EH (cell line): ENCODE results near the gene RAP1GDS1.
"Not testable (repeated sequence)": the region's sequence is repeated elsewhere in the genome, so short reads cannot be mapped to it uniquely, and the experiment has no call there.

Experiments used
- DNase-seq: peaks from one replicate; pipeline ENCODE4 v3.0.0-alpha.2; 2015; ENCODE audit warnings: low read depth

RAP1GDS1 gene

DNA sequence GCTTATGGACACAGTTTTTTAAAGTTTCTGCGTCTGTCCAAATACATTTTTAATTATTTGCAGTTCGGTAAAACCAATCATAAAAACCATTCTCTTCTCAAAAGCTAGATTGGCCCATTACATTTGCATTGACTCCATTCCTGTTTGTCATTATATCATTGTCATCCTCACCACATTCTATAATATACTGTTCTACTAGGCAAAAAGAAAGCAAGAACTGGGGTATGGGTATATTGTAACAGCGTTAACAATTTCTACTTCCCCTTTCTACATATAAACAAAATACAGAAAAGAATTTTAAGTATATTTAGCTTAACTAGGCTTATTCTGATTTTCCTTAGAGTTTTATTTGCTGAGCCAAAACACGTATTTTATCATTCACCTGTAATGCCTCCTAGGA is 91.8 kb downstream of the RAP1GDS1 start:
- DNase-seq, result no peak

DNA sequence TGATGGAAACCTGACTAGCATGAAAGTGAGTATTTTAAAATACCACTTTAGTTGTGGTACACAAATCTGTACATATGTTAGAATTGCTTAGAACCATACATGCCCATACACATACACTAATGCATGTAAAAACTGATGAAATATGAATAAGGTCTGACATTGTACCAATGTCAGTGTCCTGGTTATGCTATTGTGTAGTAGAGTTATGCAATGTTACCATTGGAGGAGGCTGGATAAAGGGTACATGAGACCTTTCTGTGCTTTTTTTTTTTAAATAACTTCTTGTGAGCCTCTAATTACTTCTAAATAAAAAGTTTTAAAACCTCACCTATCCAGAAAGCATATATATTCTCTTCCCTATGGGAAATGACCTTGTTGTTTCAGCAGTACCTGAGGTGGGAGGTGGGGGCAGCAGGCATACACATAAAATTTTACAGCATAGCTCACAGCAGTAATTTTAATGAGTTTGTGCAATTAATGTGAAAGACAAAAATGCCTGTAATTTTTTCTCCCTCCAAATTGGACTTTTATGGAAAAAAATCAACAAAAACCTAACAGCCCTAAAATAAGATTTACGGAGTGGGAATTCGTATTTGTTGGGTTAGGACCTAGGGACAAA is 97.6 kb downstream of the RAP1GDS1 start:
- DNase-seq, result no peak

DNA sequence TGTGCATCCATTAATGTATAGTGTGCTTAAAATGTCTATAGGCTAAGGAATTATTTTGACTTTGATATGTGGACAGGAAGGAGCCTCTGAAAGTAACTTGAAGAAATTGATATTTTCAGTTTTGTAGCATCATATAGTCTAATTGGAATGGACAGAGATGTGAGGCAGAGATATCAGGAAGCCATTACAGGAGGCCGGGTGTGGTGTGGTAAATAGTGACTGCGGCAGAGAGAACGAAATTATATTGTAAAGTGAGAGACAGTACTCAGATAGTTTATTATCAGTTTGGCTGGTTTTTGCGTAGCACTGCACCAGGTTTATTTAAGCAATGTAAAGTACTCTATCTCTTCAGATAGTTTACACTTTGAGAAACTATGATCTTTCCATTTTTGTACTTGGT is 98.5 kb downstream of the RAP1GDS1 start:
- DNase-seq, result no peak

DNA sequence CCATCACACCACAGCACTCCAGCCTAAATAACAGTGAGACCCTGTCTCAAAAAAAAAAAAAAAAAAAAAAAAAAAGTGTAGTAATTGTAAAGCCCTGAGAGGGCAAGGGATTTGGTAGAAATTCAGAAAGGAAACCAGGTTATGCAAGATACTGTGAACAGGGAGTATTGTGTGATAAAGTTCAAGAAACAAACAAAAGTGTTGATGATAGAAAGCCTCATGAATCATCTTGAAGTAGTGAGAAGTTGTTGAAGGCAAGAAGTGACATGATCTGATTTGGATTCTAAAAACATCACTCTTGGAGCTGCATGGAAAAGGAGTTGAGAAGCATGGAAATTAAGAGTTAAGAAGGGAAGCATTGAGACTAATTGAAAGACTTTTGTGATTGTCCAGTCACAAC is 102.2 kb downstream of the RAP1GDS1 start:
- DNase-seq, result no peak

DNA sequence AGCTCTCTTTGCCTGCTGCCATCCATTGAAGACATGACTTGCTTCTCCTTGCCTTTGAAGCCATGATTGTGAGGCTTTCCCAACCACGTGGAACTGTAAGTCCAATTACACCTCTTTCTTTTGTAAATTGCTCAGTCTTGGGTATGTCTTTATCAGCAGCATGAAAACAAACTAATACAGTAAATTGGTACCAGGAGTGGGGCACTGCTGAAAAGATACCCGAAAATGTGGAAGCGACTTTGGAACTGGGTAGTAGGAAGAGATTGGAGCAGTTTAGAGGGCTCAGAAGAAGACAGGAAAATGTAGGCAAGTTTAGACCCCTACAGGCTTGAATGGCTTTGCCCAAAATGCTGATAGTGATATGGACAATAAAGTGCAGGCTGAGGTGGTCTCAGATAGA is 105.1 kb downstream of the RAP1GDS1 start:
- DNase-seq, result not testable (repeated sequence)

GRCh38 chr4:98368000-98368399 is 106.8 kb downstream of the RAP1GDS1 start:
- DNase-seq, result not testable (repeated sequence)

- DNase-seq, result no peak
These were observed 108.1 kb downstream of the RAP1GDS1 start for GRCh38 chr4:98369322-98369721.

DNA sequence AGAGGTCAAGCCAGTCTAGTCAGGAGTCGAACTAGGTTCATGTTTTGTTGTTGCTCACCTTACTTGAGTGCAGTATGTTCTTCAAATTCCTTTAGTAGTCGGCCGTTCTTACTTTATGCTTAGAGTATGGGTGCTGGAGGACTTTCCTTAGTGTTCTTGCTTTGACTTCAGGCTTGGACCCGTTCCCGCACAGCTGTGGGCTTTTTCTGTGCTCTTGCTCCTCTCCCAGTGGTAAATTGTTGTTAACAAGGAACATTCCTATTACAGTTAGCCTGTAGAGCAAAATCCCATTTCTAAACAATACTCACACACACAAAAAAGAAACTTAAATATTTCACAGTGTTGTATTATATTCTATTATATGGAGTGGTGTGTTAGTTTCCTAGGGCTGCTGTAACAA is 113.5 kb downstream of the RAP1GDS1 start:
- DNase-seq, result no peak

DNA sequence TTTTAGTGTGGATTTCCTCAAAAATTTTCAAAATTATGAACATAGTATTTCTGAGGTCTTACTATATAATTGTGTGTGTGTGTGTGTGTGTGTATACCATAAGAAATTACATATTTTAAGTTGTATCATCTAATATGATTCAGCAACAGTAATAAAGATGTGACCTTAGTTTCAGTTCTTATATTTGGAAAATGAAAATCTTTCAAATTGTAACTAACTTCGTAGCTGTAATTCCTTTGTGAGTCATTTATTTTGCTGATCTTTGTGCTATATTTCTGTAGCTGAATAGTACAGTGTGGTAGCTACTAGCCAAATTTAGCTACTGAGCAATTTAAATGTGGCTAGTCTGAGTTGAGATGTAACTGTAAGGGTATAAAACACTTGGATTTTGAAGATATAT is 116.4 kb downstream of the RAP1GDS1 start:
- peak; percentile 57 for DNase-seq

GRCh38 chr4:98381306-98381705 is 120.1 kb downstream of the RAP1GDS1 start:
- DNase-seq, result no peak

- DNase-seq, result no peak
These were observed 122.4 kb downstream of the RAP1GDS1 start for GRCh38 chr4:98383431-98384106.

DNA sequence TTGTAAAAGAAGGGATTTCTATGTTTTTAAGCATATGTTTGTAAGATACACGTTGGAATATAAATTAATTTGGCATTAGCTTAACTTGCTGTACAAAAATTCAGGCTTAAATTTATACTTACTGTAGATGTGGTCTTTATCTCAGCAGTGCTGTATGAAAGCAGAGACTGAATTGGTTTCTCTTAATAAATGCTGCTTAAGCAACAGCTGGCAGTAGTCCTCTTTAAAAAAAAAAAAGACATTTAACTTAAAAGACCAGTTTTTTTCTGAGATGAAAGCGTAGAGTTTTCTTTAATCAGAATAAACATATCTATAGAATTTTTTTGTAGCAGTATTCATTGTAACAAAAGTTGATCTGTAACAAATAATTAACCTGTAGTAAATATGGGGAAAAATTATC is 124.6 kb downstream of the RAP1GDS1 start:
- DNase-seq, result no peak

- no peak for DNase-seq
These were observed 126.3 kb downstream of the RAP1GDS1 start for GRCh38 chr4:98387345-98388026.

DNA sequence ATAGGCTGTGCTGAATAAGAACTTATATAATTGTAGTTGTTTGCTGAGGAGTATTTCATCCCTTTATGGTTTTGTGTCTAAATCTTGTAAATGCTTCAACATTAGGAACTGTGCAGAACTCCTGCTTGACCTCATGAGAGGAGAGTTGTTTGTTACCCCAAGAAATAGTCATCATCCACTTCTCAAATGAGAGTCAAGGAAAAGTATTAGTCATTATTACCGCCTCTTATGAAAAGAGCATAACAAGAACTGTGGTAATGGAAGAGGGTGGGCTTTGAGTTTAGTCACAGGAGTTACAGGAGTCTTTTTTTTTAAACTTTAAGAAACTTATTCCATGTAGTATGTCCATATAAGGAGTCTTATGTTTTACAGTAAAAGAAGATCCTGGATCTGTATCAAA is 132.9 kb downstream of the RAP1GDS1 start:
- peak; percentile 1 for DNase-seq

GRCh38 chr4:98399915-98400314 is 138.7 kb downstream of the RAP1GDS1 start:
- no peak for DNase-seq

DNA sequence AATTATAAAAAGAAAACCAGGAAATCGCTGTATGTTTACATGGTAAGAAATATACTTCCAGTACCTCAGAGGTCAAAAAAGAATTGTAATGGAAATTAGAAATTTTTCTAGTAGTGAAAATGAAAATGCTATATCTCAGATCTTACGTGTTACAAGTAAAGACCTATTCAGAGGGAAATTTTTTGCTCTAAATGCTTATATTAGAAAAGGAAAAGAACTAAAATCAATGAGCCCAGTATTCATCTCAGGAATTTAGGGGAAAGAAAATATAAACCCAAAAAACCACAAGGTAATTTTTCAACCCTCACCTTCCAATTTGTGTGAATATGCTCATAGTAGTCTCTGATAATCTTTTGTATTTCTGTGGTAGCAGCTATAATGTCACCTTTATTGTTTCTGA is 145.6 kb downstream of the RAP1GDS1 start:
- no peak for DNase-seq

- no peak for DNase-seq
These were observed 150.5 kb downstream of the RAP1GDS1 start for GRCh38 chr4:98411731-98412130.

GRCh38 chr4:98416844-98417243 is 155.7 kb downstream of the RAP1GDS1 start:
- DNase-seq, result no peak

- DNase-seq, result peak; percentile 7
These were observed 159.0 kb downstream of the RAP1GDS1 start for GRCh38 chr4:98420151-98420550.

GRCh38 chr4:98421111-98421510 is 159.9 kb downstream of the RAP1GDS1 start:
- DNase-seq, result peak; percentile 91

GRCh38 chr4:98423009-98423408 is 161.8 kb downstream of the RAP1GDS1 start:
- no peak for DNase-seq

- DNase-seq, result peak; percentile 87
These were observed 169.7 kb downstream of the RAP1GDS1 start for GRCh38 chr4:98430708-98431403.

DNA sequence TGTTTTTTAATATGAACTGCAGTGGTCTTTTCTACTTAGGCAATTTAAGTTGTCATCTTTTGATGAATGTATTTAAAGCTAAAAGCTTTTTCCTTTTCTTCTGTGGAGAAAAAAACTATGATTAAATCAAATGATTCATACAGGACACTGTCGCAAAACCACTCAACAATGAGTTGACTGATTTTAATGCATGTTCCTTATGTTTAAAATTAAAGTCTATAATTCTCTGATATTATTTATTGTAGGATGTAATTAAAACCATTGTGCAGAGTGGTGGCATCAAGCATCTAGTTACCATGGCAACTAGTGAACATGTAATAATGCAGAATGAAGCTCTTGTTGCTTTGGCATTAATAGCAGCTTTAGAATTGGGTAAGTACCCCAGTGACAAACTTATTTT is 172.5 kb downstream of the RAP1GDS1 start:
- DNase-seq, result peak; percentile 8
